Liver (tissue), 3 donors: ENCODE data around the gene PARVB.

ENCODE experiments used
- JUND ChIP-seq, 2 donors: IDR thresholded peaks; 2 replicates each; pipeline ENCODE4 v1.6.1; 2016; ENCODE audit warnings: antibody characterized with exemption in 2 of 2
- RAD21 ChIP-seq, 2 donors: IDR thresholded peaks; 2 replicates each; pipeline ENCODE4 v1.6.1; 2016; ENCODE audit warnings: antibody characterized with exemption in 2 of 2, mild to moderate bottlenecking in 2 of 2
- RXRA ChIP-seq, 2 donors: IDR thresholded peaks; 2 replicates each; pipeline ENCODE4 v1.6.1; 2017 to 2018; ENCODE audit warnings: antibody characterized with exemption in 2 of 2, mild to moderate bottlenecking in 1 of 2
- SP1 ChIP-seq: IDR thresholded peaks from 2 replicates; pipeline ENCODE4 v1.6.1; 2018; ENCODE audit warnings: antibody characterized with exemption, mild to moderate bottlenecking
- TAF1 ChIP-seq: conservative IDR thresholded peaks from 2 replicates; pipeline ENCODE4 v1.6.1; 2016; ENCODE audit warnings: antibody characterized with exemption, mild to moderate bottlenecking
- YY1 ChIP-seq: IDR thresholded peaks from 2 replicates; pipeline ENCODE4 v1.6.1; 2016; ENCODE audit warnings: antibody characterized with exemption, mild to moderate bottlenecking
- TF ChIP-seq, protein P1 (sequence below): fragments of 150-350 bp; IDR thresholded peaks from 2 replicates; pipeline ENCODE4 v1.5.1; 2017; ENCODE audit warnings: improper control_type of control experiment, low read depth, low read length; ENCODE audit not compliant: missing input control
- TF ChIP-seq, protein P2 (sequence below): IDR thresholded peaks from 2 replicates; pipeline ENCODE4 v1.6.1; 2016; ENCODE audit warnings: antibody characterized with exemption, mild to moderate bottlenecking
- TF ChIP-seq, protein P3 (sequence below): IDR thresholded peaks from 2 replicates; pipeline ENCODE4 v1.6.1; 2016; ENCODE audit warnings: antibody characterized with exemption
- donor health status: healthy.
- donor health status: healthy.

DNA sequence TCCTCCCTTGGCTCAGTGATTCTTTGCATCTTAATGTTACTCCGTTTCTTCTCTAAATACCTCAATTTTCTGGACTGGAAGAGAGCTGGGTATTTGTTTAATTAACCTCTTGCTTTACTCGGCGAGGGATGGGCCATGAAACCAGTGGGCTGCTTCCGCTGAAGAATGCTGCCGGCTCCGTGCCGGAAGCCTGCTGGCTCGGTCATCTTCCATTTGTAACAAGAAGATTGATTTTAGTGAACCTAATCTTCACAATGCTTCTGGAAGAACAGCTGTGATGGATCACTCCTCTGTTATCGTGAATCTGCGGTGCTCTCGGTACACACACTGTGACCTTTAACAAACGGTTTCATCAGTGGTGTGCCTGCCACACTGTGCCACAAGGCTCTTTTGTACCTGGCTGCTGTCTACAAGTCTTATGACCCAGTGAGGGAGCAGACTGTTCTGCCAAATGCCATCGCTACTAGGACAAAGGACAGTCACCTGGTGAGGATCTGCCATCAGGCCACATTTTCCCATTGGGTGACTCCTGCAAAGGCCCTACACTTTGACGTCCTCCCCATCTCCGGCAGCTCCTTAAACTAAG is 25.3 kb upstream of the PARVB start:
- TF ChIP-seq, protein P1, sequence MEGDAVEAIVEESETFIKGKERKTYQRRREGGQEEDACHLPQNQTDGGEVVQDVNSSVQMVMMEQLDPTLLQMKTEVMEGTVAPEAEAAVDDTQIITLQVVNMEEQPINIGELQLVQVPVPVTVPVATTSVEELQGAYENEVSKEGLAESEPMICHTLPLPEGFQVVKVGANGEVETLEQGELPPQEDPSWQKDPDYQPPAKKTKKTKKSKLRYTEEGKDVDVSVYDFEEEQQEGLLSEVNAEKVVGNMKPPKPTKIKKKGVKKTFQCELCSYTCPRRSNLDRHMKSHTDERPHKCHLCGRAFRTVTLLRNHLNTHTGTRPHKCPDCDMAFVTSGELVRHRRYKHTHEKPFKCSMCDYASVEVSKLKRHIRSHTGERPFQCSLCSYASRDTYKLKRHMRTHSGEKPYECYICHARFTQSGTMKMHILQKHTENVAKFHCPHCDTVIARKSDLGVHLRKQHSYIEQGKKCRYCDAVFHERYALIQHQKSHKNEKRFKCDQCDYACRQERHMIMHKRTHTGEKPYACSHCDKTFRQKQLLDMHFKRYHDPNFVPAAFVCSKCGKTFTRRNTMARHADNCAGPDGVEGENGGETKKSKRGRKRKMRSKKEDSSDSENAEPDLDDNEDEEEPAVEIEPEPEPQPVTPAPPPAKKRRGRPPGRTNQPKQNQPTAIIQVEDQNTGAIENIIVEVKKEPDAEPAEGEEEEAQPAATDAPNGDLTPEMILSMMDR = no peak
- TF ChIP-seq TAF1 (no peak), JUND (IDR thresholded peaks at IDR 0.05) (no peak), RAD21 (IDR thresholded peaks at IDR 0.05) (no peak), YY1 (no peak), RXRA (IDR thresholded peaks at IDR 0.05) (no peak), SP1 (no peak)
- TF ChIP-seq, protein P2, sequence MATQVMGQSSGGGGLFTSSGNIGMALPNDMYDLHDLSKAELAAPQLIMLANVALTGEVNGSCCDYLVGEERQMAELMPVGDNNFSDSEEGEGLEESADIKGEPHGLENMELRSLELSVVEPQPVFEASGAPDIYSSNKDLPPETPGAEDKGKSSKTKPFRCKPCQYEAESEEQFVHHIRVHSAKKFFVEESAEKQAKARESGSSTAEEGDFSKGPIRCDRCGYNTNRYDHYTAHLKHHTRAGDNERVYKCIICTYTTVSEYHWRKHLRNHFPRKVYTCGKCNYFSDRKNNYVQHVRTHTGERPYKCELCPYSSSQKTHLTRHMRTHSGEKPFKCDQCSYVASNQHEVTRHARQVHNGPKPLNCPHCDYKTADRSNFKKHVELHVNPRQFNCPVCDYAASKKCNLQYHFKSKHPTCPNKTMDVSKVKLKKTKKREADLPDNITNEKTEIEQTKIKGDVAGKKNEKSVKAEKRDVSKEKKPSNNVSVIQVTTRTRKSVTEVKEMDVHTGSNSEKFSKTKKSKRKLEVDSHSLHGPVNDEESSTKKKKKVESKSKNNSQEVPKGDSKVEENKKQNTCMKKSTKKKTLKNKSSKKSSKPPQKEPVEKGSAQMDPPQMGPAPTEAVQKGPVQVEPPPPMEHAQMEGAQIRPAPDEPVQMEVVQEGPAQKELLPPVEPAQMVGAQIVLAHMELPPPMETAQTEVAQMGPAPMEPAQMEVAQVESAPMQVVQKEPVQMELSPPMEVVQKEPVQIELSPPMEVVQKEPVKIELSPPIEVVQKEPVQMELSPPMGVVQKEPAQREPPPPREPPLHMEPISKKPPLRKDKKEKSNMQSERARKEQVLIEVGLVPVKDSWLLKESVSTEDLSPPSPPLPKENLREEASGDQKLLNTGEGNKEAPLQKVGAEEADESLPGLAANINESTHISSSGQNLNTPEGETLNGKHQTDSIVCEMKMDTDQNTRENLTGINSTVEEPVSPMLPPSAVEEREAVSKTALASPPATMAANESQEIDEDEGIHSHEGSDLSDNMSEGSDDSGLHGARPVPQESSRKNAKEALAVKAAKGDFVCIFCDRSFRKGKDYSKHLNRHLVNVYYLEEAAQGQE = no peak
- TF ChIP-seq, protein P3, sequence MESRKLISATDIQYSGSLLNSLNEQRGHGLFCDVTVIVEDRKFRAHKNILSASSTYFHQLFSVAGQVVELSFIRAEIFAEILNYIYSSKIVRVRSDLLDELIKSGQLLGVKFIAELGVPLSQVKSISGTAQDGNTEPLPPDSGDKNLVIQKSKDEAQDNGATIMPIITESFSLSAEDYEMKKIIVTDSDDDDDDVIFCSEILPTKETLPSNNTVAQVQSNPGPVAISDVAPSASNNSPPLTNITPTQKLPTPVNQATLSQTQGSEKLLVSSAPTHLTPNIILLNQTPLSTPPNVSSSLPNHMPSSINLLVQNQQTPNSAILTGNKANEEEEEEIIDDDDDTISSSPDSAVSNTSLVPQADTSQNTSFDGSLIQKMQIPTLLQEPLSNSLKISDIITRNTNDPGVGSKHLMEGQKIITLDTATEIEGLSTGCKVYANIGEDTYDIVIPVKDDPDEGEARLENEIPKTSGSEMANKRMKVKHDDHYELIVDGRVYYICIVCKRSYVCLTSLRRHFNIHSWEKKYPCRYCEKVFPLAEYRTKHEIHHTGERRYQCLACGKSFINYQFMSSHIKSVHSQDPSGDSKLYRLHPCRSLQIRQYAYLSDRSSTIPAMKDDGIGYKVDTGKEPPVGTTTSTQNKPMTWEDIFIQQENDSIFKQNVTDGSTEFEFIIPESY = no peak
